22Rv1 (cell line): ENCODE data around the gene PTPRG.

ENCODE experiments used
- ZFX ChIP-seq: fragments of 450-650 bp; IDR thresholded peaks from 2 replicates; pipeline ENCODE4 v1.6.1; 2017; ENCODE audit warnings: antibody characterized with exemption, borderline replicate concordance
- TF ChIP-seq, protein P1 (sequence below): fragments of 450-650 bp; IDR thresholded peaks from 2 replicates; pipeline ENCODE4 v1.5.1; 2017; ENCODE audit warnings: mild to moderate bottlenecking

DNA sequence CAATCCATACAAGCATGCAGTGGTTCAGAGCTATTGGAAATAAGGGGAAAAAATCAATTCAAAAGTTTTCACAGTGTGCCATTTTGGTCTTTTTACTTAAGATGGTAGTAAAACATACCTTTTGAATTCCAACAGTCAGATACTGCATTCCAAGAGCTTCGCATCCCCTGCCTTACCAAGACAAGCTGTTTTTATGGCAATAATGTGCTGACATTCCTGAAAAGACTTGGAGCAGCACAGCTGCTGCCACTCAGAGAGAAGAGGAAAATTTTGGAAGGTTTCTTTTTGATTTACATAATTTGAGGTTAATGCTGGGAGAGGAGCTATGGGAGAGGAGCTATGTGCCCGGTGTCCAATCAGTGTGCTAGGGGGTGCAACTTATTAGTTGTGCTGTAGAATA is 663.7 kb downstream of the PTPRG start:
- TF ChIP-seq, protein P1, sequence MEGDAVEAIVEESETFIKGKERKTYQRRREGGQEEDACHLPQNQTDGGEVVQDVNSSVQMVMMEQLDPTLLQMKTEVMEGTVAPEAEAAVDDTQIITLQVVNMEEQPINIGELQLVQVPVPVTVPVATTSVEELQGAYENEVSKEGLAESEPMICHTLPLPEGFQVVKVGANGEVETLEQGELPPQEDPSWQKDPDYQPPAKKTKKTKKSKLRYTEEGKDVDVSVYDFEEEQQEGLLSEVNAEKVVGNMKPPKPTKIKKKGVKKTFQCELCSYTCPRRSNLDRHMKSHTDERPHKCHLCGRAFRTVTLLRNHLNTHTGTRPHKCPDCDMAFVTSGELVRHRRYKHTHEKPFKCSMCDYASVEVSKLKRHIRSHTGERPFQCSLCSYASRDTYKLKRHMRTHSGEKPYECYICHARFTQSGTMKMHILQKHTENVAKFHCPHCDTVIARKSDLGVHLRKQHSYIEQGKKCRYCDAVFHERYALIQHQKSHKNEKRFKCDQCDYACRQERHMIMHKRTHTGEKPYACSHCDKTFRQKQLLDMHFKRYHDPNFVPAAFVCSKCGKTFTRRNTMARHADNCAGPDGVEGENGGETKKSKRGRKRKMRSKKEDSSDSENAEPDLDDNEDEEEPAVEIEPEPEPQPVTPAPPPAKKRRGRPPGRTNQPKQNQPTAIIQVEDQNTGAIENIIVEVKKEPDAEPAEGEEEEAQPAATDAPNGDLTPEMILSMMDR, result no peak
- no peak for TF ChIP-seq ZFX
